PC-3 (cell line): Measurements from ENCODE around the gene RBM25.

ENCODE experiments used
- EZH2 ChIP-seq: fragments of 300-600 bp; sonication (generic); IDR thresholded peaks from one replicate; pipeline ENCODE4 v1.6.1; 2017; ENCODE audit warnings: antibody characterized with exemption, mild to moderate bottlenecking, low read length; ENCODE audit not compliant: unreplicated experiment
- EZH2phosphoT487 ChIP-seq: fragments of 300-600 bp; sonication (generic); IDR thresholded peaks from 2 replicates; pipeline ENCODE4 v1.6.1; 2018; ENCODE audit warnings: mild to moderate bottlenecking, antibody characterized with exemption, low read length, borderline replicate concordance
- TF ChIP-seq, protein P1 (sequence below): fragments of 300-600 bp; sonication (generic); conservative IDR thresholded peaks from 2 replicates; pipeline ENCODE4 v1.5.1; 2017; ENCODE audit warnings: antibody characterized with exemption, low read depth, mild to moderate bottlenecking, low read length

- TF ChIP-seq, protein P1, sequence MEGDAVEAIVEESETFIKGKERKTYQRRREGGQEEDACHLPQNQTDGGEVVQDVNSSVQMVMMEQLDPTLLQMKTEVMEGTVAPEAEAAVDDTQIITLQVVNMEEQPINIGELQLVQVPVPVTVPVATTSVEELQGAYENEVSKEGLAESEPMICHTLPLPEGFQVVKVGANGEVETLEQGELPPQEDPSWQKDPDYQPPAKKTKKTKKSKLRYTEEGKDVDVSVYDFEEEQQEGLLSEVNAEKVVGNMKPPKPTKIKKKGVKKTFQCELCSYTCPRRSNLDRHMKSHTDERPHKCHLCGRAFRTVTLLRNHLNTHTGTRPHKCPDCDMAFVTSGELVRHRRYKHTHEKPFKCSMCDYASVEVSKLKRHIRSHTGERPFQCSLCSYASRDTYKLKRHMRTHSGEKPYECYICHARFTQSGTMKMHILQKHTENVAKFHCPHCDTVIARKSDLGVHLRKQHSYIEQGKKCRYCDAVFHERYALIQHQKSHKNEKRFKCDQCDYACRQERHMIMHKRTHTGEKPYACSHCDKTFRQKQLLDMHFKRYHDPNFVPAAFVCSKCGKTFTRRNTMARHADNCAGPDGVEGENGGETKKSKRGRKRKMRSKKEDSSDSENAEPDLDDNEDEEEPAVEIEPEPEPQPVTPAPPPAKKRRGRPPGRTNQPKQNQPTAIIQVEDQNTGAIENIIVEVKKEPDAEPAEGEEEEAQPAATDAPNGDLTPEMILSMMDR: no peak
- TF ChIP-seq EZH2 (no peak), EZH2phosphoT487 (no peak)
These were observed 42.0 kb downstream of the RBM25 start for GRCh38 chr14:73100334-73100733.
